Smooth muscle cell (in vitro differentiated cells): ENCODE data around the gene SLC22A3. TPM values are rescaled to one million over a fixed set of nuclear protein-coding genes. Genes with fewer than 3 reads are reported as not detected.

Source experiments
- DNase-seq: peaks from one replicate; lab custom pipeline; 2025; ENCODE audit not compliant: unreplicated experiment; lab: John Stamatoyannopoulos, UW
- H2AFZ ChIP-seq: fragments of 200-600 bp; sonication (generic); 2 replicates; pipeline ENCODE4 v1.6.0; 2016; ENCODE audit warnings: antibody characterized with exemption, low read depth, mild to moderate bottlenecking
- H3F3A ChIP-seq: fragments of 200-600 bp; sonication (generic); 2 replicates; pipeline ENCODE4 v1.6.0; 2017; ENCODE audit warnings: antibody characterized with exemption, low read depth
- H3K27ac ChIP-seq: fragments of 200-600 bp; sonication (generic); 2 replicates; pipeline ENCODE4 v1.5.1; 2016; ENCODE audit warnings: low read depth, mild to moderate bottlenecking
- H3K27me3 ChIP-seq: fragments of 200-600 bp; sonication (generic); 2 replicates; pipeline ENCODE4 v1.6.1; 2016; ENCODE audit warnings: low read depth, mild to moderate bottlenecking
- H3K36me3 ChIP-seq: fragments of 200-600 bp; sonication (generic); 2 replicates; pipeline ENCODE4 v1.5.1; 2016; ENCODE audit warnings: low read depth
- H3K4me1 ChIP-seq: fragments of 200-600 bp; sonication (generic); 2 replicates; pipeline ENCODE4 v1.5.1; 2016; ENCODE audit warnings: low read depth
- H3K4me2 ChIP-seq: fragments of 200-600 bp; sonication (generic); 2 replicates; pipeline ENCODE4 v1.6.0; 2016; ENCODE audit warnings: mild to moderate bottlenecking
- H3K4me3 ChIP-seq: fragments of 200-600 bp; sonication (generic); 2 replicates; pipeline ENCODE4 v1.5.1; 2016; ENCODE audit warnings: mild to moderate bottlenecking
- H3K79me2 ChIP-seq: fragments of 200-600 bp; sonication (generic); 2 replicates; pipeline ENCODE4 v1.6.0; 2016; ENCODE audit warnings: low read depth, mild to moderate bottlenecking
- H3K9ac ChIP-seq: fragments of 200-600 bp; sonication (generic); 2 replicates; pipeline ENCODE4 v1.6.0; 2016; ENCODE audit warnings: low read depth
- H3K9me3 ChIP-seq: fragments of 200-600 bp; sonication (generic); replicated peaks from 2 replicates; pipeline ENCODE4 v1.5.1; 2016; ENCODE audit warnings: low read depth
- H4K20me1 ChIP-seq: fragments of 200-600 bp; sonication (generic); 2 replicates; pipeline ENCODE4 v1.6.0; 2016; ENCODE audit warnings: low read depth
- WGBS: methylation state at CpG from one replicate; pipeline ENCODE4 v1.1.7; 2016; ENCODE audit warnings: low lambda C conversion rate; 5-methylcytosine and 5-hydroxymethylcytosine counted together
- polyA plus RNA-seq: library from polyadenylated mRNA; unstranded; fragments of >200 nt; fragmentation: Nextera tagmentation; extraction: Ambion mirVana; gene quantifications from 2 replicates; pipeline ENCODE4 v1.2.1, GENCODE V29; 2016
- total RNA-seq: library from RNA; depleted of rRNA; stranded (reverse); fragments of >200 nt; gene quantifications from 2 replicates; pipeline ENCODE4 v1.2.3, GENCODE V29; 2014
- TF ChIP-seq, protein P1 (sequence below): fragments of 200-600 bp; sonication (generic); IDR thresholded peaks from 2 replicates; pipeline ENCODE4 v1.5.1; 2017; ENCODE audit warnings: borderline replicate concordance, mild to moderate bottlenecking, antibody characterized with exemption; ENCODE audit not compliant: insufficient read depth, poor library complexity, severe bottlenecking

SLC22A3 gene
- total and polyA plus RNA-seq, 2 experiments from 2014 or later: 59.5 to 69.5 TPM

DNA sequence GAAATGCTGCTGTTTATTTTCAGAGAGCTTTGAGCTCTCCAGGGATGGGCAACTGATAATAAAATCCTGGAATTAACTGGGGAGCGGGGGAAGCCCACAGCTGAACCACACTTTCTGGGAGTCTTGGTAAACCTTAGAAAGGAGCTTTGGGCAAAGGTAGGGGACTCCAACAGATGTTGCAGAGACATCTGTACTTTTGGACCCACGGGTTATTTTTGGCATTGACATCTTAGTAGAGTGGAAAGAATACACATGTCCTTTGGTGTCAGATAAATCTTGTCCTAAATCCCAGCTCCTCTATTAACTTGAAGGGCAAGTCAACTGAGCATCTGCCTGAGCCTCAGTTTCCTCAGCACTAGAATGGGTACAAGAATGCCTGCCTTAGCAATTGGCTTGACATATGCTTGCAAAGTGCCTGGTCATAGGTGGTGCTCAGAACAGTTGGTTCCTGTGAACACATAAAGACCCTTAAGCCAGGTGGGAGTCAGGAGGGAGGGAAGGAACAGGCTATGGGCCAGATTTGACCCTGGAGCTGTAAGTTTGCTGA is 5.8 kb downstream of the SLC22A3 start:
- no peaks in the 10 kb centered on the region for H3K4me1 ChIP-seq
- no peak overlapping the region for H3K4me3 ChIP-seq
- H4K20me1 ChIP-seq: peaks cover 63% of the 10 kb centered on the region
- H3K9me3 ChIP-seq: no peaks in the 10 kb centered on the region
- H3K79me2 ChIP-seq: peaks cover 100% of the 10 kb centered on the region
- DNase-seq: no peak
- H3K36me3 ChIP-seq: no peaks in the 10 kb centered on the region
- WGBS: 80% methylated on average over 2 of the region's 2 CpGs
- peaks cover 3% of the 10 kb centered on the region for H3K27me3 ChIP-seq
- no peak overlapping the region for H3K4me2 ChIP-seq
- TF ChIP-seq, protein P1, sequence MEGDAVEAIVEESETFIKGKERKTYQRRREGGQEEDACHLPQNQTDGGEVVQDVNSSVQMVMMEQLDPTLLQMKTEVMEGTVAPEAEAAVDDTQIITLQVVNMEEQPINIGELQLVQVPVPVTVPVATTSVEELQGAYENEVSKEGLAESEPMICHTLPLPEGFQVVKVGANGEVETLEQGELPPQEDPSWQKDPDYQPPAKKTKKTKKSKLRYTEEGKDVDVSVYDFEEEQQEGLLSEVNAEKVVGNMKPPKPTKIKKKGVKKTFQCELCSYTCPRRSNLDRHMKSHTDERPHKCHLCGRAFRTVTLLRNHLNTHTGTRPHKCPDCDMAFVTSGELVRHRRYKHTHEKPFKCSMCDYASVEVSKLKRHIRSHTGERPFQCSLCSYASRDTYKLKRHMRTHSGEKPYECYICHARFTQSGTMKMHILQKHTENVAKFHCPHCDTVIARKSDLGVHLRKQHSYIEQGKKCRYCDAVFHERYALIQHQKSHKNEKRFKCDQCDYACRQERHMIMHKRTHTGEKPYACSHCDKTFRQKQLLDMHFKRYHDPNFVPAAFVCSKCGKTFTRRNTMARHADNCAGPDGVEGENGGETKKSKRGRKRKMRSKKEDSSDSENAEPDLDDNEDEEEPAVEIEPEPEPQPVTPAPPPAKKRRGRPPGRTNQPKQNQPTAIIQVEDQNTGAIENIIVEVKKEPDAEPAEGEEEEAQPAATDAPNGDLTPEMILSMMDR: no peak
- no peak overlapping the region for H3K9ac ChIP-seq
- H3K27ac ChIP-seq: no peak overlapping the region
- H2AFZ ChIP-seq: no peak overlapping the region
- H3F3A ChIP-seq: peaks cover under 1% of the 10 kb centered on the region

DNA sequence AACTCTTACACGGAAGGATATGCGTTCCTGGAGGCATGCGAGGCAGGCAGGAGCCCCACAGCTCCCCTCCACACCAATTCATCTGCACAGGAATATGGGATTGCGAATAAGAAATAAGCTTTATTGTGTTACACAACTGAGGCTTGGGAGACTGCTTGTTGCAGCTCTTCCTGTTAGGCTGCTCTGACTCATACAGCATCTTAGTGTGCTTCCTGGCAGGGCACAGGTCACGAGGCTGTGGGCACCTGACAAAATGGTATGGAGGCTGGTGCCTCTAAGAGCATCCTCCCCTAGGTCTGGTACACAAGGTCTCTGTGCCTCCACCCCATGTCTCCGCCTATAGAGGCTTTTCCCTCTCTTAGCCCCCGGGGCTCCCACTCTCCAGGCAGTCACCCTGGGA is 6.8 kb downstream of the SLC22A3 start:
- TF ChIP-seq, protein P1: no peak
- Histone ChIP-seq H3K9ac (no peak overlapping the region), H3K4me1 (no peaks in the 10 kb centered on the region), H3K27ac (no peak overlapping the region), H3K4me2 (no peak overlapping the region), H2AFZ (no peak overlapping the region), H3K9me3 (no peaks in the 10 kb centered on the region), H3K79me2 (peaks cover 100% of the 10 kb centered on the region), H4K20me1 (peaks cover 70% of the 10 kb centered on the region), H3K4me3 (no peak overlapping the region), H3F3A (peaks cover 6% of the 10 kb centered on the region), H3K27me3 (no peaks in the 10 kb centered on the region), H3K36me3 (no peaks in the 10 kb centered on the region)
- DNase-seq: no peak
- 78% methylated on average over 7 of the region's 7 CpGs for WGBS

DNA sequence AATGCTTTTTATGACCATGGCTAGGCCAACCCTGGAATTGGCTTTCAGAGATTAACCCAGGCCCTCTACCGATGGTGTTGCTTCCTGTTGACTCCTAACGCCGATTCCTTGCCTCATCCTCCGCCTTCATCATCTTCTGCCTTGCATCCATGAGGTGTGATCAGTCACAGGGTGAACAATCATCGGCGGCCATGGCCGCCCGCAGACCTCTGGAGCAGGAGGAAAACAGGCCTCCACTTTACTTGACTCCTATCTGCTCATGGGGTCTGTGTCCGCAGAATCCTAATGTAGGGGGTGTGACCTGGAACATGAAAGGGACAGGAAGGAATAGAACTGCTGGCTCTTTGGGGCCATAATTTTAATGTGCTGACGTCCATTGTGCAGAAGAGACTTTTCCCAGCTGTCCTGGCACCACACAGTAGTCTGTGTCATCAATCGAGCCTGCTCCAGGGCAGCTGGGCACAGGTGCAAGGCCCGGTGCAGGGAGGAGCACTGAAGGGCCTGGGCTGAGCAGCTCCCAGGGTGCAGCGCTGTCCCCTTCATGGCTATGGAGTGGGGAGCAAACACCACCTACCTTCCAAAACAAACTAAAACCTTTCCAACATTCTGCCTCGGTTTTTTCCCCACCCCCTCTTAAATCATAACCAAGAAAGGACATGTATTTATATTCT is 8.0 kb downstream of the SLC22A3 start:
- no peak overlapping the region for H3K4me3 ChIP-seq
- peaks cover 100% of the 10 kb centered on the region for H3K79me2 ChIP-seq
- H3K4me1 ChIP-seq: no peaks in the 10 kb centered on the region
- H3K9me3 ChIP-seq: no peaks in the 10 kb centered on the region
- WGBS: 93% methylated on average over 14 of the region's 14 CpGs
- TF ChIP-seq, protein P1: no peak
- H3K4me2 ChIP-seq: no peak overlapping the region
- H4K20me1 ChIP-seq: peaks cover 70% of the 10 kb centered on the region
- H3K36me3 ChIP-seq: no peaks in the 10 kb centered on the region
- H3K27ac ChIP-seq: no peak overlapping the region
- no peaks in the 10 kb centered on the region for H3K27me3 ChIP-seq
- H3F3A ChIP-seq: peaks cover 6% of the 10 kb centered on the region
- H2AFZ ChIP-seq: no peak overlapping the region
- H3K9ac ChIP-seq: no peak overlapping the region
- no peak for DNase-seq

- no peaks in the 10 kb centered on the region for H3K4me1 ChIP-seq
- no peak overlapping the region for H3K4me2 ChIP-seq
- H4K20me1 ChIP-seq: peaks cover 79% of the 10 kb centered on the region
- TF ChIP-seq, protein P1: no peak
- H3K9ac ChIP-seq: no peak overlapping the region
- no peaks in the 10 kb centered on the region for H3K27me3 ChIP-seq
- DNase-seq: no peak
- no peaks in the 10 kb centered on the region for H3K9me3 ChIP-seq
- no peak overlapping the region for H2AFZ ChIP-seq
- H3K27ac ChIP-seq: no peak overlapping the region
- no peak overlapping the region for H3K4me3 ChIP-seq
- no peaks in the 10 kb centered on the region for H3K36me3 ChIP-seq
- 90% methylated on average over 6 of the region's 6 CpGs for WGBS
- peaks cover 6% of the 10 kb centered on the region for H3F3A ChIP-seq
- peaks cover 100% of the 10 kb centered on the region for H3K79me2 ChIP-seq
These were observed 8.9 kb downstream of the SLC22A3 start for GRCh38 chr6:160357088-160357487.
